HG03066 (cell line): ENCODE results near the gene ARFIP1.

ENCODE experiments used
- ATAC-seq: cut with Tn5 transposase; IDR thresholded peaks from one replicate; pipeline ENCODE4 v1.9.1; 2021; ENCODE audit warnings: low read depth; ENCODE audit not compliant: unreplicated experiment

ARFIP1 gene

GRCh38 chr4:152936446-152937335, 156.9 kb downstream of the ARFIP1 start:
- ATAC-seq: no peak

GRCh38 chr4:152937336-152938236, 157.8 kb downstream of the ARFIP1 start:
- ATAC-seq: no peak

DNA sequence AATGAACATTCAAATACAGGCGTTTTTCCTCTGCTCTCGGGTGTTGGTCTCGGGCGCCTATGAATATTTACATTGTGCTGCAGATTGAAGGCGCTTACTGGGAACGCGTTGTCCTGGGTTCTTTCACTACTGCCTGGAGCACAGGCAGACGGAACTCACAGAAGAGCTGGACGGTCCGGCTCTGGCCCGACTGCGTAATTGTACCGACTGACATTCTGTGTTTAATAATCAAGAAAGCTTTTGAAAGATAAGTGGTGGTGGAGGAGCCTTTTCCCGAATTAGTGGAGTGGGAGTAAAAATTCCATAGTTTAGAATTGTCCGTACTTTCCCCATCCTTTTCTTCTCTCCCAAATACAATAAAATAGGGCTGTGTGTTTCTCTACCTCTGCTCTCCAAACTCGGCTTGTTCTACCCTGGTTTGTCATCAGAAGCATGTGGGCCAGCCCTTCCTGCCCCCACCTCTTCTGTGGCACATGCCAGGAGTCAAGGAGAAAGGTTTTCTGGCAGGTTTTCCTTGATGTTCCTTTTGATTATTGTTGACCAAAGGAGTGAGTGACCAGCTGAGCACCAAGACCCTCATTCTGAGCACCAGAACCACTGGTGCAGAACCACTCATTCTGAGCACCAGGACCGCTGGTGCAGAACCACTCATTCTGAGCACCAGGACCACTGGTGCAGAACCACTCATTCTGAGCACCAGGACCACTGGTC, 158.6 kb downstream of the ARFIP1 start:
- no peak for ATAC-seq

DNA sequence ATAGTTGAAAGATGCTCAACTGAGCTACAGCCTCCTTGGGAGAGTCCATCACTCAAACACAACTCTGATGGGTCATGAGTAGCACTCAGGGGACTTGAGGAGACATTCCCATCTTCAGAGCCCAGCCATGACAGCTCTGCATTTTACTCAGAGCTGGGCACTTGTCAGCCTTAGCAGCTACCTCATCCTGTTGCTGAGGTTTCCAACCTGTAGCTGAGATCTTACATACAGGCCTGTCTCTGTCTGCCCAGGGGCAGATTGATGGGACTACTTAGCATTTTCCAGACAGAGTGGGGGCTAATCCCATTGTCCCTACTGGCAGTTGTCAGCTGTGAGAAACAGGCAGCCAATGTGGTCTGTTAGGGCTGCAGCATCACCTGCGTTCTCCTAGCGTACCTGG, 159.9 kb downstream of the ARFIP1 start:
- no peak for ATAC-seq

- no peak for ATAC-seq
These were observed 160.7 kb downstream of the ARFIP1 start for GRCh38 chr4:152940461-152940860.

DNA sequence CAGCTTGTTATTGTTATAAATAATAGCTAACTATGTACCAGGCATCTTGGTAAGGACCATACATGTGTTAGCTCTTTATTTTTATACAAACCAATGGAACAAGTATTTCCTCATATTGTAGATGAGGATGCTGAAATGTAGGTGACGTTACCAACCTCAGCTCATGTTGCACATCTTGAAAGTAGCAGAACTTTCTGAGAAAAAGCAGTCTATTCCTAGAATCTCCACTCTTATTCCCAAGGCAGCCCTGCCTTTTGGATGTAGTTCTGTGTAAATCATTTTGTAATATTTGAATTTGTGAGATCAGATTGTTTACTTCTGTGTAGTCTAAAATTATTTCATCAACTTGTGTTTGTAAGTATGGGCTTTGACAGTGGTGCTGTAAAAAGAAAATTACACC, 161.7 kb downstream of the ARFIP1 start:
- no peak for ATAC-seq

- ATAC-seq: no peak
These were observed 162.6 kb downstream of the ARFIP1 start for GRCh38 chr4:152942346-152942745.

- ATAC-seq: no peak
These were observed 163.9 kb downstream of the ARFIP1 start for GRCh38 chr4:152943672-152944071.

- ATAC-seq: no peak
These were observed 165.0 kb downstream of the ARFIP1 start for GRCh38 chr4:152944666-152945320.

DNA sequence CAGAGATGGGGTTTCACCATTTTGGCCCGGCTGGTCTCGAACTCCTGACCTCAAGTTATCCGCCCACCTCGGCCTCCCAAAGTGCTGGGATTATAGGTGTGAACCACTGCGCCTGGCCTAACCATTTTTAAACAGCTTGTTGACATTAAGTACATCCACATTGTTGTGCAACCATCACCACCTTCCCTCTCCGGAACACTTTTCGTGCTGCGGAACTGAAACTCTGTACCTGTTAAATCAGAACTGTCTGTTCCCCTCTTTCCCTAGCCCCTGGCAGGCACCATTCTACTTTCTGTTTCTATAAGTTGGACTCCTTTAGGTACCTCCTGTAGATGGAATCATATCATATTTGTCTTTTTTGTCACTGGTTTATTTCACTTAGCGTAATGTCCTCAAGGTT, 165.9 kb downstream of the ARFIP1 start:
- no peak for ATAC-seq

DNA sequence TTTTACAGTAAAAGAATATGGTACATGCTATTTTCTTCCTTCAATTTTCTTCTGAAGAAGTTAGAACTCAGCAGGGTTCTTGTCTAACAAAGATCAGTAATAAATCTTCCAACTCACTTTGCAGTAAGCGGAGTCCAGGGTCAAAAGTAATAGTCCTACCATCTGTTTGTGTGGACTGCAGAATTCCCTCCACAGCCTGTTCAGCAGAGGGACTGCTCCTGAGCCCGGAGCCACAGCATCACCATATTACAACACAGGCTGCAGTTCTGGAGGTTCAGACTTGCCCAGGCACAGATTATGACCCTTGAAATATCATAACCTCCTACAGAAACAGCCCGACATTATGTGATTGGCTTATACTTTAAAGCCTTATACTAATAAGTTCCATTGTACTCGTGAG, 166.7 kb downstream of the ARFIP1 start:
- no peak for ATAC-seq

DNA sequence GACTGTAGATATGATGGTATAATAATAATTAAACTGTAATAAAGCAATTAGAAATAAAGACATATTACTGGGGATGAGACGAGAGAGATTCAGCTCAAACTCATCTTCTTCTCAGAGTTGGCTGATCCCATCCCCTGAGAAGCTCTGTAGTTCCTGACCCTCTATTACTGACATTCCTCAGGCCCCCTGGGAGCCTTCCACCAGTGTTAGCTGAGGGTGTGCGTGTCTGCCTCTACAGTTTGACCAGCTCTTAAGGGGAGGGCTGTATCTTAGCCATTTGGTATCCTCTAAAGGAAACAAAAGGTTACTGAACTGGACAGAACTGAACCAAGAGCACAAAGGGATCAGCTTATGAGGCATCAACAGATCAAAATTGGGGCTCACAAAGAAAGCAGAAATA, 167.6 kb downstream of the ARFIP1 start:
- no peak for ATAC-seq

GRCh38 chr4:152949930-152950329, 170.2 kb downstream of the ARFIP1 start:
- ATAC-seq: no peak

- ATAC-seq: no peak
These were observed 170.9 kb downstream of the ARFIP1 start for GRCh38 chr4:152950402-152951274.

DNA sequence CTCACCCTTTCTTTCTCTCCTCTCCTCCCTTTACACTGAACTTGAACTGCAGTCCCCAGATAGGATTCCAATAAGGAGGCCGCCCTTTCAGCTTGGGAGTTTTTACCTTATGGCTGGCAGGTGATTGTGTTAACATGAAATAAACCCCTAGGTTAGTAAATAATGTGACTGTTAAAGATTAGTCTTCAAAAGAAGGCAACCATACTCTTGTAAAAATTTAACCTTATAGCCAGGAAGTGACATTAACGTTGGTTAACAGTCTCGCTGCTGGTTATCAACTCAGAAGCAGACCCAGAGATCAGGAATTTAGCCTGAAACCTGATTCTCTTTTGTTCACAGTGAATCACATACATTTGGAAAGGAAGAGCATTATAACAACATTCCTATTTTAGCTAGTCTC, 171.6 kb downstream of the ARFIP1 start:
- ATAC-seq: no peak

DNA sequence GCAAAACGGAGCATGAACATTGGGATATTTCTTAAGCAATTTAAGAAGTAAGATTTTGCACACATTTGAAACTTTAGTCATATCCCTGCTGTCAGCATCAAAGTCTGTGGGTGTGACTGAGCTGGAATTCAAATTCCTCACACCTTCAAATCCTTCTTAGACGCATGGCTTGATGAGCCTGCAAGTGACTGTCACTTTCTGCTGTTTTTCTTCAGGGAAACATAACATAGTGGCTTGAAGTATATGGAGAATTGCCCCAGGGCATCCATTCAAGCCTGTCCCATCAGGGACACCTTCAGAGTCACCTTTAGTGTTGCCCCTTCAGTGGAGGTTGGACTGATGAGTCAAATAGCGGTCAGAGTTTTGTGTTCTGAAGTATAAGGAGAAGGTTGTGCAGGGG, 173.8 kb downstream of the ARFIP1 start:
- no peak for ATAC-seq

DNA sequence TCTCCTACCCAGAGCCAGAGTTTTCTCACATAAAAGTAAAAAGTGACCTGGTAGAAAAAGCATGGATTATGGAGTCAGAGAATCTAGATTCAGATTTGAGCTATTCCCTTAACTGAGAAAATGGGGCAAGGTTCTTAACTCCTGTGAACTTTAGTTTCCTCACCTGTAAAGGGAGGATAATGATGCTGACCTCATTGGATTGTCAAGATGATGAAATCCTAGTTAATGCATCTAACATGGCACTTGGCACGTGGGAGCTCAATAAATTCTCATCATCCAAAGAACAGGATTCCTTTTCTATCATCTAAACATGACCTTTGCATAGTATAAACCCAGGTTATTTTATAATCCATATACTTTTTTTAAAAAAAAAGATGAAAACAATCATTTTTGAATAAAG, 175.0 kb downstream of the ARFIP1 start:
- no peak for ATAC-seq

DNA sequence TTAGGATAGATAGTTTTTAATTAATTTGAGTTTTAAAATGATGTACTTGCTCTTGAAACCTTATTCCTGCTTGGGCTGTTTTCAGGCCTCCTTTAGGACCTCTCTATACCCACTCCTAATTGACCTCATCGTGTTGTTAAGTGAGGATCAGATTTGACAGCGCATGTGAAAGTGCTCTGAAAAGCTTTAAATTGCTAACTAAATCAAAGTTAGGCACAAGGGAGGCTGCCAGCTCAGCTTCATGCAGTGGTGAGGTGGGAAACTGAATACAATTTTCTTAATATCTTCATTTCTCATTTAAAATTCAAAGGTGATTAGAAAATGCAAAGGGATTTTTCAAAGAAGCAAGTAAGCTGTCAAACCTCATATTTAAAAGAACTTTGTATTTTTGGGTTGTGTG, 176.4 kb downstream of the ARFIP1 start:
- no peak for ATAC-seq

DNA sequence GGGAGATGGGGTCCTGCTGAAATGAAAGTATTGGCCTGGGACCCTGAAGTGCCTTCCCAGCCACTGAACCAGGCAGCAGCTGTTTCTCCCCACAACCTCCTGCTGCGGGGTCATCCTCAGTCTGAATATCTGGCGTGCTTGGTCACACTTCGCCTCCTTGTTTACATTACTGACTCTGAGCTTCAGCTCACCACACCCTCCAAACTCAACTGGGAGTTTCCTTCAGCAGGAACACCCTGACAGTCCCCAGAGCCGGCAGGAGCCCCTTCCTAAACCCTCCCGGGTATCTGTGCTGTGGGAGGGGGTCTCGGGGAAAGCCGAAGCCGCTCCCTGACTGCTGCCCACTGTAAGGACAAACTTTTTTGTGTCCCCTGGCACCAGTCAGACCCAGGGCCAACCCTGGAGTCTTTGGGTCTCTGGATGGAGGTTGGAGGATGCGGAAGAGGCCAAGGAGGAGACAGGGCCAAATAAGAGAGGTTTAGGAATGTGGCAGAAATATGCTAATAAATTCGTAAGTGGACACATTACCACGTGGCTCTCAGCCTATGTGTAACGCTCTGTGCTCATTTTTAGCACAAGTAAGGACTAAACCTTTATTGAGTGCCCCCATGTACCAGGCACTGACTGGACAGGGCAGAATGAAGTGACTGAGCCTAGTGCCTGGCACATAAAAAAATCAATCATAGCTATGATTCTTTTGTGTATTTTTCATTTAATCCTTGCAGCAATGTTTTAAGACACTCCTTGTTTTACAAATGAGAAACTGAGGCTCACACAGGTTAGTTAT, 177.1 kb downstream of the ARFIP1 start:
- ATAC-seq: no peak
